Neural progenitor cell (in vitro differentiated cells): ENCODE results near the gene KANK3. TPM values are rescaled to one million over a fixed set of nuclear protein-coding genes. Genes with fewer than 3 reads are reported as not detected.

Experiments used
- DNase-seq: peaks from one replicate; pipeline ENCODE4 v3.0.0-alpha.2; 2016; ENCODE audit warnings: low spot score
- H2AFZ ChIP-seq: fragments of 200-600 bp; sonication (generic); replicated peaks from 2 replicates; pipeline ENCODE4 v1.6.1; 2016; ENCODE audit warnings: antibody characterized with exemption
- H3F3A ChIP-seq: fragments of 200-600 bp; sonication (generic); 2 replicates; pipeline ENCODE4 v1.6.1; 2016; ENCODE audit warnings: antibody characterized with exemption, low read depth
- H3K27ac ChIP-seq: fragments of 200-600 bp; sonication (generic); 2 replicates; pipeline ENCODE4 v1.5.1; 2016; ENCODE audit warnings: mild to moderate bottlenecking
- H3K27me3 ChIP-seq: fragments of 200-600 bp; sonication (generic); 2 replicates; pipeline ENCODE4 v1.6.1; 2016; ENCODE audit warnings: mild to moderate bottlenecking, moderate library complexity
- H3K36me3 ChIP-seq: fragments of 200-600 bp; sonication (generic); 2 replicates; pipeline ENCODE4 v1.5.1; 2016
- H3K4me1 ChIP-seq: fragments of 200-600 bp; sonication (generic); 2 replicates; pipeline ENCODE4 v1.6.1; 2016; ENCODE audit warnings: mixed run types
- H3K4me2 ChIP-seq: fragments of 200-600 bp; sonication (generic); 2 replicates; pipeline ENCODE4 v1.6.1; 2016
- H3K4me3 ChIP-seq: fragments of 200-600 bp; sonication (generic); 2 replicates; pipeline ENCODE4 v1.5.1; 2016
- H3K79me2 ChIP-seq: fragments of 200-600 bp; sonication (generic); 2 replicates; pipeline ENCODE4 v1.6.1; 2016; ENCODE audit warnings: low read depth
- H3K9ac ChIP-seq: fragments of 200-600 bp; sonication (generic); 2 replicates; pipeline ENCODE4 v1.6.1; 2016
- H3K9me3 ChIP-seq: fragments of 200-600 bp; sonication (generic); 2 replicates; pipeline ENCODE4 v1.5.1; 2016; ENCODE audit warnings: low read depth
- H4K20me1 ChIP-seq: fragments of 200-600 bp; sonication (generic); 2 replicates; pipeline ENCODE4 v1.6.1; 2016; ENCODE audit warnings: low read depth
- H3K27ac Mint-ChIP-seq: 3 replicates; pipeline ENCODE4 v1.8.0; 2021; ENCODE audit warnings: mixed read lengths
- H3K27me3 Mint-ChIP-seq: 2 replicates; pipeline ENCODE4 v1.8.0; 2022; ENCODE audit warnings: low read depth, mild to moderate bottlenecking, inconsistent platforms, moderate library complexity, mixed read lengths; ENCODE audit not compliant: insufficient read depth
- H3K36me3 Mint-ChIP-seq: 3 replicates; pipeline ENCODE4 v1.8.0; 2021; ENCODE audit warnings: mixed read lengths
- H3K4me1 Mint-ChIP-seq: 3 replicates; pipeline ENCODE4 v1.8.0; 2021; ENCODE audit warnings: mixed read lengths
- H3K4me3 Mint-ChIP-seq: 3 replicates; pipeline ENCODE4 v1.8.0; 2021; ENCODE audit warnings: mild to moderate bottlenecking, moderate library complexity, mixed read lengths
- H3K9me3 Mint-ChIP-seq: 3 replicates; pipeline ENCODE4 v1.8.0; 2020; ENCODE audit warnings: mixed read lengths
- CTCF ChIP-seq: fragments of 200-600 bp; sonication (generic); IDR thresholded peaks from 2 replicates; pipeline ENCODE4 v1.5.1; 2017; ENCODE audit warnings: antibody characterized with exemption, mild to moderate bottlenecking
- EZH2 ChIP-seq: fragments of 200-600 bp; sonication (generic); IDR thresholded peaks from 2 replicates; pipeline ENCODE4 v1.6.1; 2017; ENCODE audit warnings: antibody characterized with exemption, mild to moderate bottlenecking, moderate library complexity
- EZH2phosphoT487 ChIP-seq: fragments of 200-600 bp; sonication (generic); IDR thresholded peaks from 2 replicates; pipeline ENCODE4 v1.6.1; 2017; ENCODE audit warnings: antibody characterized with exemption
- total RNA-seq: library from RNA; depleted of rRNA; stranded (reverse); fragments of >200 nt; gene quantifications from 2 replicates; pipeline ENCODE4 v1.2.3, GENCODE V29; 2015; ENCODE audit warnings: low replicate concordance

KANK3 gene
- total RNA-seq, 1 donor from 2014 or later = not detected

DNA sequence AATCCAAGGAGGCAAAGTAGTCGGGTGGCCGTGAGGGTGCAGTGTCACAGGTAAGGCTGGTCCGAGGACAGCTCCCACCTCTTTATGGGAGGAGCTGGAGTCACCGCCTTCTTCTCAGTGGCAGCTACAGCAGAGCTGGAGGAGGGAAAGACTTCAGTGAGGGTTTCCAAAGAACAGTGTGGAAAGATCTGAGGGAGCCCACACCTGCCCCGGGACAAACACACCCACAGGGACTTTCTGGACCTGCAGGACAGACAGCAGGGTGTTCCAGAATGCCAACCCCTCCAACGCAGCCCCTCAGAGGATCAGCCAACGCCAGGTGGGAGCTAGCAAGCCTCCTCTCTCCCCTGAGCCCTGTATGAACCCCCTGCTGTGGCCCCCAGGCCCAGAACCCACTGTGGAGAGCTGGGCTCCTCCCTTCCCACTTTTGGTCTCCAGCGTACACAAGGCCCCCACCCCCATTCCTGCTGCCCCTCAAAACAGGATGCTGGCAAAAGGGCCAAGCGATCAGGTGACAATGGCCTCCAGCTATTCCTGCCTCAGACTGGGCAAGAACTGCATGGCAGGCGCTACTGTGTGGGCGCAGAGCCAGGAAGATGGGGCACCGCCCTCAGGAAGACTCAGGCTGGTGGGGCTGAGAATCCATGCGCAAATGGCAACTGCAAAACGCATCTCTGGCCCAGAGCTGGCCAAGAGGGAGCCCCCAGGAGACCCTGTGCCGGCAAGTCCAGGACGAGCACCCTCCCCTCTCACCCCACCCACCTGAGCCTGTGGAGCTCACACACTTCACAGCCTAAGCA lies 31.4 kb downstream of the KANK3 start:
- H3K4me3 ChIP-seq = no peak overlapping the region
- Mint-ChIP-seq H3K27ac (no peak overlapping the region), H3K27me3 (peaks cover 7% of the 10 kb centered on the region), H3K4me1 (peaks cover 16% of the 10 kb centered on the region), H3K4me3 (no peak overlapping the region), H3K9me3 (no peaks in the 10 kb centered on the region), H3K36me3 (peaks cover 4% of the 10 kb centered on the region)
- TF ChIP-seq EZH2 = no peak
- TF ChIP-seq CTCF = no peak
- TF ChIP-seq EZH2phosphoT487 = no peak
- H3K9ac ChIP-seq = no peak overlapping the region
- no peaks in the 10 kb centered on the region for H3K27me3 ChIP-seq
- DNase-seq = no peak
- H3K36me3 ChIP-seq = no peaks in the 10 kb centered on the region
- no peak overlapping the region for H2AFZ ChIP-seq
- H3K27ac ChIP-seq = no peak overlapping the region
- H3K9me3 ChIP-seq = no peaks in the 10 kb centered on the region
- H3F3A ChIP-seq = peaks cover 14% of the 10 kb centered on the region
- H3K4me2 ChIP-seq = no peak overlapping the region
- peaks cover 12% of the 10 kb centered on the region for H3K79me2 ChIP-seq
- peaks cover 10% of the 10 kb centered on the region for H3K4me1 ChIP-seq
- peaks cover 7% of the 10 kb centered on the region for H4K20me1 ChIP-seq

DNA sequence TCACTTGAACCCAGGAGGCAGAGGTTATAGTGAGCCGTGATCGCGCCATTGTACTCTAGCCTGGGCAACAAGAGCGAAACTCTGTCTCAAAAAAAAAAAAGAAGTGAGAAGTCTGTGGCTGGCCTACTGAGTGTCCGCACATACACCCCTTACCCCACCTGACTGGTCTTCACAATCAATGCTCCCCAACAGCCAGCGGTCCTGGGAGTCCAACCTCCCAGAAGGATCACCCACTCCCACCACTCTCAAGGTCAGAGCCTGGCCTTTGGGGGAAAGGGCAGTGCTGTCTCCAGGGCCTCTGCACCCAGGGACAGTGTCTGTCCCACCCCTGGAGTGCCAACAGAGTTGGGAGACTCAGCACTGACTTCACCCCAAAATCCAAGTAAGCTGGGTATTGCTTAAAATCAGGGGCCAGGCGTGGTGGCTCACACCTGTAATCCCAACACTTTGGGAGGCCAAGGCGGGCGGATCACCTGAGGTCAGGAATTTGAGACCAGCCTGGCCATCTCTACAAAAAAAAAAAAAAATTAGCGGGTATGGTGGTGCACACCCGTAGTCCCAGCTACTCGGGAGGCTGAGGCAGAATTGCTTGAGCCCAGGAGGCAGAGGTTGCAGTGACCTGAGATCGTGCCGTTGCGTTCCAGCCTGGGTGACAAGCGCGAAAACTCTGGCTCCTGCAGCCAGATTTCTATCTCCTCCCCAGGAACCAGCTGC lies 32.6 kb downstream of the KANK3 start:
- H3K27me3 ChIP-seq = no peaks in the 10 kb centered on the region
- no peak overlapping the region for H3K4me3 ChIP-seq
- no peaks in the 10 kb centered on the region for H3K9me3 ChIP-seq
- H3K4me1 Mint-ChIP-seq = peaks cover 19% of the 10 kb centered on the region
- H3K27ac Mint-ChIP-seq = no peak overlapping the region
- peaks cover 10% of the 10 kb centered on the region for H4K20me1 ChIP-seq
- H3F3A ChIP-seq = peaks cover 18% of the 10 kb centered on the region
- H3K27ac ChIP-seq = no peak overlapping the region
- H3K9ac ChIP-seq = no peak overlapping the region
- H3K36me3 Mint-ChIP-seq = peaks cover 4% of the 10 kb centered on the region
- no peak overlapping the region for H3K4me2 ChIP-seq
- H3K79me2 ChIP-seq = peaks cover 12% of the 10 kb centered on the region
- no peaks in the 10 kb centered on the region for H3K36me3 ChIP-seq
- no peaks in the 10 kb centered on the region for H3K9me3 Mint-ChIP-seq
- no peak for TF ChIP-seq CTCF
- TF ChIP-seq EZH2 = no peak
- no peak for DNase-seq
- peaks cover 10% of the 10 kb centered on the region for H3K4me1 ChIP-seq
- peaks cover 10% of the 10 kb centered on the region for H3K27me3 Mint-ChIP-seq
- no peak overlapping the region for H3K4me3 Mint-ChIP-seq
- no peak overlapping the region for H2AFZ ChIP-seq

DNA sequence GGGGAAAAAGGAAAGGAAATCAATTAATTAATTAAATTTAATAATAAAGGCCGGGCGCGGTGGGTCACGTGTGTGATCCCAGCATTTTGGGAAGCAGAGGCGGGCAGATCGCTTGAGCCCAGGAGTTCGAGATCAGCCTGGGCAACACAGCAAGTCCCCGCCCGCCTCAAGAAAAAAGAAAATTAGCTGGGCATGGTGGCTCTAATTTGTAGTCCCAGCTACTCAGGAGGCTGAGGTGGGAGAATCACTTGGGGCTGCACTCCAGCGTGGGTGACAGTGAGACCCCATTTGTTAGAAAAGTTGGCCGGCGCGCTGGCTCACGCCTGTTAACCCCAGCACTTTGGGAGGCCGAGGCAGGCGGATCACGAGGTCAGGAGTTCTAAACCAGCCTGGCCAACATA lies 34.2 kb downstream of the KANK3 start:
- Mint-ChIP-seq H3K27me3 (peaks cover 12% of the 10 kb centered on the region), H3K9me3 (no peaks in the 10 kb centered on the region), H3K4me1 (peaks cover 24% of the 10 kb centered on the region), H3K27ac (no peak overlapping the region), H3K36me3 (peaks cover 4% of the 10 kb centered on the region), H3K4me3 (peak overlapping the region; percentile 92)
- H3K79me2 ChIP-seq = peaks cover 12% of the 10 kb centered on the region
- H3K4me2 ChIP-seq = peak overlapping the region; percentile 95
- peak overlapping the region; percentile 57 for H3K4me3 ChIP-seq
- no peak overlapping the region for H3K9ac ChIP-seq
- H3K4me1 ChIP-seq = peaks cover 13% of the 10 kb centered on the region
- H3K27ac ChIP-seq = no peak overlapping the region
- H2AFZ ChIP-seq = no peak overlapping the region
- no peak for TF ChIP-seq EZH2phosphoT487
- no peak for TF ChIP-seq EZH2
- TF ChIP-seq CTCF = no peak
- H3F3A ChIP-seq = peaks cover 21% of the 10 kb centered on the region
- H3K36me3 ChIP-seq = no peaks in the 10 kb centered on the region
- no peak for DNase-seq
- no peaks in the 10 kb centered on the region for H3K9me3 ChIP-seq
- no peaks in the 10 kb centered on the region for H3K27me3 ChIP-seq
- H4K20me1 ChIP-seq = peaks cover 10% of the 10 kb centered on the region
